AG04449 (cell line): ENCODE results near the gene NEMP2.

Experiments
- CTCF ChIA-PET: fragments of 350-600 bp; formaldehyde crosslinking; extraction: SDS; loops from one replicate; lab custom pipeline; 2021; ENCODE audit warnings: antibody characterized with exemption; lab: Yijun Ruan, JAX
- POLR2A ChIA-PET: fragments of 400-600, 350-600 bp; formaldehyde crosslinking; extraction: SDS; loops from one replicate; lab custom pipeline; 2020; ENCODE audit warnings: antibody characterized with exemption, inconsistent platforms; lab: Yijun Ruan, JAX
- DNase-seq: peaks from one replicate; pipeline ENCODE4 v3.0.0-alpha.2; 2010; ENCODE audit warnings: low read depth, low spot score
- H3K4me3 ChIP-seq: 2 replicates; pipeline ENCODE4 v1.5.1; 2011; ENCODE audit warnings: low read depth, mild to moderate bottlenecking, control low read depth, low read length
- TF ChIP-seq, protein P1 (sequence below): IDR thresholded peaks from one replicate; pipeline ENCODE4 v1.5.1; 2011; ENCODE audit warnings: mild to moderate bottlenecking, moderate library complexity, low read length, control low read depth, inconsistent platforms; ENCODE audit not compliant: insufficient read depth; ENCODE audit errors: missing control alignments

The NEMP2 gene, protein sequence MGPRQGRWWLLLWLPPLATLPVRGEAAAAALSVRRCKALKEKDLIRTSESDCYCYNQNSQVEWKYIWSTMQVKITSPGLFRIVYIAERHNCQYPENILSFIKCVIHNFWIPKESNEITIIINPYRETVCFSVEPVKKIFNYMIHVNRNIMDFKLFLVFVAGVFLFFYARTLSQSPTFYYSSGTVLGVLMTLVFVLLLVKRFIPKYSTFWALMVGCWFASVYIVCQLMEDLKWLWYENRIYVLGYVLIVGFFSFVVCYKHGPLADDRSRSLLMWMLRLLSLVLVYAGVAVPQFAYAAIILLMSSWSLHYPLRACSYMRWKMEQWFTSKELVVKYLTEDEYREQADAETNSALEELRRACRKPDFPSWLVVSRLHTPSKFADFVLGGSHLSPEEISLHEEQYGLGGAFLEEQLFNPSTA

DNA sequence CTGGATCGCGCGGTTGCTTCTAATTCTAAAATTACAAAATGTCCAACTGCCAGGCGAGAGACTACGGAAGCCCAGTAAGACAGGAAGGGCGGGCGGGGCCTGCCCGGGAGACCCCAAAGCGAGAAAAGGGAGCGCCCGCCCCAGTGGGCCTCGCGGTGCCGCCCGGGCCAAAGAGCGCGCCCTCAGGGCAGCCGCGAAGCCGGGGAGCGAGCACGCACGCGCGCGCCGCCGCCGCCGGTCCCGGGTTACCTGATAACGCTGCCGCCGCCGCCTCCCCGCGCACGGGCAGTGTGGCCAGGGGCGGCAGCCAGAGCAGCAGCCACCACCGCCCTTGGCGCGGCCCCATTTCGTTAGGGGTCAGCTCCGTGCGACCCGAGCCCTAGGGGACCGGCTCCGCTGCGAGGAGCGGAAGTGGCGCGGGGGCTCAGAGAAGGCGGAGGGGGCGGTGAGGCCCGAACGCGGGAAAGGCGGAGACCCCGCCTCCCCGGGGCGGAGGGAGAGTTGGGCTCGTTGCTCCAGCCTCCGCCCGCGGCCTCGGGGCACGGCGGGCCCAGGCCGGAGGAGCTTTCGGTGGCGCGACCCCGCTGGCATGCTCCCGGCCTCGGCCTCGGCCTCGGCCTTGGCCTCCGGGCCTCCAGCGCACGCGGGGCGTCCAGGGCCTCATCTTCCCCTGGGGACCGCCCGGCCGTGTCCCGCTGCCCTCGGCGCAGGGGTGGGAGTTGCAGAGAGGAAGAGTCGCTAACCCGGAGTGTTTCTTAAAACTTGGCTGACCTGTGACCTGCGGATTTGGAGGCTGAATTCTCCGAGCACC is at the start of gene NEMP2:
Gene NEMP2 (minus strand): TSS at position 413 of the 811 bp plus-strand sequence. CDS start 67 bp downstream, at position 346.
- DNase-seq, result no peak
- ChIA-PET POLR2A (interaction anchor here (0.6 kb wide), 1 partner anchor 38 kb away, joined by 3 read pairs; no protein-coding TSS in a partner anchor), CTCF (no interaction called here)

GRCh38 chr2:190583507-190584337 is 49.2 kb upstream of the NEMP2 start:
- ChIA-PET CTCF (no interaction called here), POLR2A (no interaction called here)
- TF ChIP-seq, protein P1, sequence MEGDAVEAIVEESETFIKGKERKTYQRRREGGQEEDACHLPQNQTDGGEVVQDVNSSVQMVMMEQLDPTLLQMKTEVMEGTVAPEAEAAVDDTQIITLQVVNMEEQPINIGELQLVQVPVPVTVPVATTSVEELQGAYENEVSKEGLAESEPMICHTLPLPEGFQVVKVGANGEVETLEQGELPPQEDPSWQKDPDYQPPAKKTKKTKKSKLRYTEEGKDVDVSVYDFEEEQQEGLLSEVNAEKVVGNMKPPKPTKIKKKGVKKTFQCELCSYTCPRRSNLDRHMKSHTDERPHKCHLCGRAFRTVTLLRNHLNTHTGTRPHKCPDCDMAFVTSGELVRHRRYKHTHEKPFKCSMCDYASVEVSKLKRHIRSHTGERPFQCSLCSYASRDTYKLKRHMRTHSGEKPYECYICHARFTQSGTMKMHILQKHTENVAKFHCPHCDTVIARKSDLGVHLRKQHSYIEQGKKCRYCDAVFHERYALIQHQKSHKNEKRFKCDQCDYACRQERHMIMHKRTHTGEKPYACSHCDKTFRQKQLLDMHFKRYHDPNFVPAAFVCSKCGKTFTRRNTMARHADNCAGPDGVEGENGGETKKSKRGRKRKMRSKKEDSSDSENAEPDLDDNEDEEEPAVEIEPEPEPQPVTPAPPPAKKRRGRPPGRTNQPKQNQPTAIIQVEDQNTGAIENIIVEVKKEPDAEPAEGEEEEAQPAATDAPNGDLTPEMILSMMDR, result no peak
- no peak overlapping the region for H3K4me3 ChIP-seq
- DNase-seq, result no peak

More for the DNA sequence above, at the start of gene NEMP2:
- TF ChIP-seq, protein P1, result no peak
- H3K4me3 ChIP-seq, result peak within 1 kb of the TSS; percentile 71

GRCh38 chr2:190582736-190583506 is 48.4 kb upstream of the NEMP2 start:
- TF ChIP-seq, protein P1, result no peak
- POLR2A ChIA-PET, result no interaction called here
- no peak overlapping the region for H3K4me3 ChIP-seq
- CTCF ChIA-PET, result no interaction called here
- no peak for DNase-seq

- TF ChIP-seq, protein P1, result no peak
- CTCF ChIA-PET, result no interaction called here
- POLR2A ChIA-PET, result no interaction called here
- no peak overlapping the region for H3K4me3 ChIP-seq
- no peak for DNase-seq
Observed at GRCh38 chr2:190582019-190582418, 47.5 kb upstream of the NEMP2 start.

DNA sequence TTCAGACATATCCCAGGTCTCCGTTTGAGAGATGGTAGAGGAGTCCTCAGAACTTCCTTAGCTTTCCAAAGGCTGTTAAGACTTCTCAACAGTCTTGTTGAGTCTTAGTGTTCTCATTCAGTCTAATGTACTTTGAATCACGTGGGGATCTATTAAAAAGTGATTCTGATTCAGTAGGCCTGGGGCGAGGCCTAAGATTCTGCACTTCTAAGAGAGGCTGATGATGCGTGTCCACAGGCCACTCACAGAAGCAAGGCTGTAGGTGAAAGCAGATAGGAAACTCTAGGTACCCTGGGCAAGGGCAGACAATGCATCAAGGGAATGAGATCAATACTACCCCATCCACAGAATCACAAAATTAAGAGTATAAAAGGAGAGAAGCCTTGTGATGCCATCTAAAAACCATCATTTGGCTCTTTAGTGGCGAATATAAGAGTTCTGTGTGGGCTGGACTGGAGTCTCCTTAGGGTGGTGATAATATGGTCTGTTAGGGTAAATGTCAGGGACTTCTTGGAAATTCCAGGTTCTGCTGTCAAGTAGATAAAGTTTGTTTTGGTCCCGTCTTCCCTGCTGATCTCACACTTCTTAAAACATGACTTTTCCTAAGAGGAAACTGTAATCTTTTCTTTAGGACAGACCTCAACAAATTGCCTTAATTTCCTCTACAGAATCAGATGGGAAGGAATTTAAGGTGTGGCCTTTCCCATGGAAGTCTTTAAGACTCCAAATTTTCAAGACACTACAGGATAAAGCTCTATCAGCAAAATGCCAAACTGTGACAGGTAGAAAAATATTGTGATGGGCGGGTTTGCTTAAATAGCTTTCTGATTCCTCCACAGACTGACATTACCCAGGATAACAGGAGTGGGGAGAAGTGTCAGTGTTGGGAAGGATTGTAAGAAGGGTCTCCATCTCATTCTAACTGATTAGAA is 45.7 kb upstream of the NEMP2 start:
- CTCF ChIA-PET, result no interaction called here
- POLR2A ChIA-PET, result no interaction called here
- no peak for DNase-seq
- no peak overlapping the region for H3K4me3 ChIP-seq
- TF ChIP-seq, protein P1, result no peak
